WI38 (cell line): ENCODE data around the gene CCDC192.

Source experiments
- H3K4me3 ChIP-seq: 2 replicates; pipeline ENCODE4 v1.5.1; 2011; ENCODE audit warnings: low read depth, mild to moderate bottlenecking, control low read depth, low read length
- TF ChIP-seq, protein P1 (sequence below): IDR thresholded peaks from 2 replicates; pipeline ENCODE4 v1.5.1; 2012; ENCODE audit warnings: low read depth, mild to moderate bottlenecking, control low read depth, low read length

Gene CCDC192

DNA sequence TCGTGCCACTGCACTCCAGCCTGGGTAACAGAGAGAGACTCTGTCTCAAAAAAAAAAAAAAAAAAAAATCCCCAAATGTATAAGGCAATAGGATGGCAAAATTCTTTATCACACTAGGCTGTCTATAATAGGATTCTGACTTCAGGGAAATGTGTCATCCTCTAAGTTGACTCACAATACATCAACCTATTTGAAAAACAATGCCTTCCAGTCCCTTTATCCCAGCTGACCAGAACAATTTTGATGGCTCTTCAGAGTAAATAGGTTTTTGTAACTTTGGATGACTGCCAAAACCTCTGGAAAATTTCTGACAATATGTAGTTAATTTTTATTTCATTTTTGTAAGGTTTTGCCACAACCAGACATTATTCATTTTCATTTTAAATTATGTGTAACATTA lies 184.1 kb downstream of the CCDC192 start:
- H3K4me3 ChIP-seq, result no peak overlapping the region
- TF ChIP-seq, protein P1, sequence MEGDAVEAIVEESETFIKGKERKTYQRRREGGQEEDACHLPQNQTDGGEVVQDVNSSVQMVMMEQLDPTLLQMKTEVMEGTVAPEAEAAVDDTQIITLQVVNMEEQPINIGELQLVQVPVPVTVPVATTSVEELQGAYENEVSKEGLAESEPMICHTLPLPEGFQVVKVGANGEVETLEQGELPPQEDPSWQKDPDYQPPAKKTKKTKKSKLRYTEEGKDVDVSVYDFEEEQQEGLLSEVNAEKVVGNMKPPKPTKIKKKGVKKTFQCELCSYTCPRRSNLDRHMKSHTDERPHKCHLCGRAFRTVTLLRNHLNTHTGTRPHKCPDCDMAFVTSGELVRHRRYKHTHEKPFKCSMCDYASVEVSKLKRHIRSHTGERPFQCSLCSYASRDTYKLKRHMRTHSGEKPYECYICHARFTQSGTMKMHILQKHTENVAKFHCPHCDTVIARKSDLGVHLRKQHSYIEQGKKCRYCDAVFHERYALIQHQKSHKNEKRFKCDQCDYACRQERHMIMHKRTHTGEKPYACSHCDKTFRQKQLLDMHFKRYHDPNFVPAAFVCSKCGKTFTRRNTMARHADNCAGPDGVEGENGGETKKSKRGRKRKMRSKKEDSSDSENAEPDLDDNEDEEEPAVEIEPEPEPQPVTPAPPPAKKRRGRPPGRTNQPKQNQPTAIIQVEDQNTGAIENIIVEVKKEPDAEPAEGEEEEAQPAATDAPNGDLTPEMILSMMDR, result no peak

DNA sequence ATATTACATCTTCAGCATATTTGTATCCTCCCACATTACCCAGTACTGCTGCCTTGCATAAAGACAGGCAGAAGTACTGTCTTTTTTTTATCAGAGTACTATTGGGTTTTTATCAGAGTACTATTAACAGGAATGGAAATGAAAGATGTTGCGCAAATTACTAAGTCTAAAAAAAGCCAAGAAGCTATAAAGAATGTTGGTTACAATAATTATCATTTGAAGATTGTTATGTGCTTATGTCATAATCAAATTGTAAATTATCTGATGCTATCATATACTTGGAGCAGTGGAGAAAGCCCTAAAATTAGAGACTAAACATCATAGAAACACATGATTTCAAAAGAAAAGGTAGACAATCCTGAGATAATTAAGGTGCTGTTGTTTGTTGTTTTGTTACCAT lies 188.8 kb downstream of the CCDC192 start:
- no peak overlapping the region for H3K4me3 ChIP-seq
- TF ChIP-seq, protein P1, result no peak

DNA sequence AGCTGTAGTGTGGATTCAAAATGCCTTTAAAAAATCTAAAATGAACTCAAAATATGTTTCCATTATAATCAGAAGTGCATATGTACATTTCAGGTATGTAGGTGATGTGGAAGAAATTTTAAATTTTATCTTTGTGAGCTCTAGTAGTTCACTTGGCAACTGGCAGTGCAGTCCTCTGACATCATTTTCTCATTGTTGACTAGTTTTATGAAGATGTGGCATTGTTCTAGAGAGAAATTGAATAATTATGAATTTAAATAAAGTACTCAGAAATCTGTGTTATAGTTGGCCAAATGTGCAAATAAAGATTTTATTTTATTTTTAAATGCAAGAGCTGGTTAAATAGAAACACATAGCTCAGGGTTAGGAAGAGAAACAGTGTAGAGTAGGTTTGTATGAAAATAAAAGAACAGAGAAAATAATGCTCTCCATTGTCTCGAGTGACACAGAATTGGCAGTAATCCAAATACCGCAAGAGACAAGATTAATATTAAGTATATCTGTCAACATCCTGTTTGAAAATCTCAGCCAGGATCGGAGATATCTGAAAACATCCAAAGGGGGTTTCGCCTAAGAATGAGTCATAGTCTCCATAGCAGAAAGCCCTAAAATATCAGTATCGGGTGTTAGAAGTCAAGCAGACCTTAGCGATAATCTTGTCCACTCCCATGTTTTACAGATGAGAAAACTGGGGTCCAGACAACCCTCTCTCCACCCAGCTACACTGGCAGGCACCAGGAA lies 189.4 kb downstream of the CCDC192 start:
- TF ChIP-seq, protein P1, result no peak
- no peak overlapping the region for H3K4me3 ChIP-seq

DNA sequence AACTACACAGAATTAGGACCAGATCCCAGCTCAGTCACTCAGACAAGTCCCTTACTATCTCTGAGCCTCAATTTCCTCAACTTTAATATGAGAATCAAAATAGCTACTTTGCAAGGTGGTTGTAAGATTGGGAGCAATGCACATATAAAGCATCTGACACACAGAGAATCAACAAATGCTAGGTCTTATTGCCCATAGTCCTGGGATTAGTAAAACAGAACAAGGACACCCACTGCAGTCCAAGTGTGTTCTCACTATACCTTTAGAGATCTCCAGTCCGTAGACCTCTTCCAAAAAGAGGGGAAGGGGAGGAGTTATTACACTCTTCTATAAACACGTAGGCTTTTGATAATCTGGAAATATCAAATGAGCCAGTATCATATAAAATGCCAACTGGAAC lies 190.0 kb downstream of the CCDC192 start:
- TF ChIP-seq, protein P1, result no peak
- no peak overlapping the region for H3K4me3 ChIP-seq

DNA sequence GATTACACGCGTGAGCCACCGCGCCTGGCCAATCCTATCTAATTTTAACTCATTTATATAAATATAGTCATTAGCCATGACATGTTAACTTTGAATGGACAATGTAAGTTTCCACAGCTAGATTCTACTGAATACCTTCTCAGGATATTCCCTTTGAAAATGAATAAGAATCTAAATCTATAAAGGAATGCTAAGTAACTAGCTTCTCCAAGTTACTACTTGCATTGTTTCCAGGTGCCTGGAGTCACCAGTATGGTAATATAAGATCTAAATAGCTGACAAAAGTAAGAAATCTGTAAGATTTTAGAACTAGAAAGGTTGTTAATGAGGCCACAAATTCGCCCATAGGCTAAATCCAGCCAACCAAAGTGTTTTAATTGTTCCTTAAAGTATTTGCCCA lies 191.3 kb downstream of the CCDC192 start:
- TF ChIP-seq, protein P1, result no peak
- H3K4me3 ChIP-seq, result no peak overlapping the region

DNA sequence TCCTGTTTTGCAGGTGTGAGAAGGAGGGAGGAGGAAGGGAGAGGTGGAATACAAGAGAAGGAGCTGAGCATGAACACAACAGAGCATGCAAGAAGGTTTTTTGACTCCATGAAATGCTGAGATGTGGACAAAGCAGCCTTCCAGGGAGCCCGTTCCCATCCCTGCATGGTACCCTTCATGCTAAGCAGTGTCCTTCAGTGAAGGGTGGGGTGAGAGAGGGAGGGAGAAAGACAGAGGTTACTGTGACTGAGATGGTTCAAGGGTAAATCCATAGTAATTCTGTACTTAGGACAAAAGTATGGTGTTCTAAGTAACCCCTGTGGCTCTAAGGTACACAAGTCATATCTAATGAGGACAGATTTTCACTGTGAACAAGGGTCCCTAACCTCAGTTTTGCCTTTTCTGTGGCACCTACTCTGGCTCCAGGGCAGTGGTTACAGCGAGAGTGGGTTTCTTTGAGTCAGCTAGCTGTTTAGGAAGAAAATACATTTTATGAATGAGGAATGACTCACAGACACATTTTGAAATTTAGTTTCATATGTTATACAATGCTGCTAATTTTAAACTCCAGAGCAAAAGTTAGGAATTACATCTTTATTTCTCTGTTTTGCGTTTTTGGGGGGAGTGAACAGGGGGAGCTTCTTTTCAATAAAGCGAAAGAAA lies 195.5 kb downstream of the CCDC192 start:
- H3K4me3 ChIP-seq, result no peak overlapping the region
- TF ChIP-seq, protein P1, result no peak

DNA sequence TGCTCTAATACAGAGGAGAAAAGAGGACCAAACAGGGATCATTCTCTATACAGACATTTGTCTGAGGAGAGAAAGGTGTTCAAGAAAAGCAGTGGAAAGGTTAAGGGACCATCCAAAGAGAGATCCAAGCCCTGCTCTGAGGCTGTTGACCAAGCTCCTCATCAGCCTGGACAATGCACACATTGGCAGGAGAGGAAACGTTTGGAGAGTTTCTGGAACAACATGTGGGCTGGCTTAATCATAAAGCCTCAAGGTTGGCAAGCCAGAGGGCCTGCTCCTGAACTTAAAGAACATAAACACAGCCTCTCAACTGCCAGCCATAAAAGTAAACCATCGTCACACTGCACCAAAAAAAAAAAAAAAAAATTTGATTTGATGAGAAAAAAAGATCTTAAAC lies 196.0 kb downstream of the CCDC192 start:
- H3K4me3 ChIP-seq, result no peak overlapping the region
- TF ChIP-seq, protein P1, result no peak
